Ectodermal cell (in vitro differentiated cells): Measurements from ENCODE around the gene TMPRSS2.
"Not testable (repeated sequence)": the region's sequence is repeated elsewhere in the genome, so short reads cannot be mapped to it uniquely, and the experiment has no call there.

Source experiments
- H3K27ac ChIP-seq: 2 replicates; pipeline ENCODE4 v1.7.0; 2013; ENCODE audit warnings: mild to moderate bottlenecking, low read depth, low read length; ENCODE audit not compliant: insufficient read depth, poor library complexity, severe bottlenecking
- H3K27me3 ChIP-seq: 2 replicates; pipeline ENCODE4 v1.7.0; 2013; ENCODE audit warnings: mild to moderate bottlenecking, low read length; ENCODE audit not compliant: insufficient read depth, control insufficient read depth, poor library complexity, severe bottlenecking
- H3K36me3 ChIP-seq: one replicate; pipeline ENCODE4 v1.7.0; 2013; ENCODE audit warnings: low read length; ENCODE audit not compliant: control insufficient read depth, insufficient read depth
- H3K4me1 ChIP-seq: one replicate; pipeline ENCODE4 v1.7.0; 2013; ENCODE audit warnings: low read length; ENCODE audit not compliant: control insufficient read depth, insufficient read depth
- H3K4me3 ChIP-seq: 2 replicates; pipeline ENCODE4 v1.7.0; 2013; ENCODE audit warnings: low read depth, low read length, control low read depth; ENCODE audit not compliant: insufficient read depth
- H3K9me3 ChIP-seq: 2 replicates; pipeline ENCODE4 v1.7.0; 2013; ENCODE audit warnings: mild to moderate bottlenecking, low read length, moderate library complexity; ENCODE audit not compliant: control insufficient read depth
- WGBS, 2 experiments: methylation state at CpG; one replicate each; pipeline ENCODE4 v1.1.7; 2013; ENCODE audit warnings: missing lambda C conversion rate in 2 of 2; 5-methylcytosine and 5-hydroxymethylcytosine counted together

TMPRSS2 gene

GRCh38 chr21:41428311-41428710, 79.6 kb downstream of the TMPRSS2 start:
- WGBS, 2 experiments, result 92 to 93% methylated on average over 8 of the region's 8 CpGs
- no peak overlapping the region for H3K4me3 ChIP-seq
- peaks cover 47% of the 10 kb centered on the region for H3K27me3 ChIP-seq
- no peaks in the 10 kb centered on the region for H3K36me3 ChIP-seq
- H3K4me1 ChIP-seq, result no peaks in the 10 kb centered on the region
- no peaks in the 10 kb centered on the region for H3K9me3 ChIP-seq
- H3K27ac ChIP-seq, result no peak overlapping the region

- 89 to 90% methylated on average over 8 of the region's 8 CpGs for WGBS, 2 experiments
- Histone ChIP-seq H3K27me3 (peaks cover 47% of the 10 kb centered on the region), H3K4me1 (no peaks in the 10 kb centered on the region), H3K4me3 (no peak overlapping the region), H3K9me3 (no peaks in the 10 kb centered on the region), H3K27ac (no peak overlapping the region), H3K36me3 (no peaks in the 10 kb centered on the region)
These were observed 80.4 kb downstream of the TMPRSS2 start for GRCh38 chr21:41427556-41427955.

- 28 to 30% methylated on average over 41 of the region's 41 CpGs for WGBS, 2 experiments
- Histone ChIP-seq H3K36me3 (no peaks in the 10 kb centered on the region), H3K4me1 (no peaks in the 10 kb centered on the region)
These were observed 81.1 kb downstream of the TMPRSS2 start for GRCh38 chr21:41426676-41427404.

GRCh38 chr21:41425954-41426675, 81.8 kb downstream of the TMPRSS2 start, which contains the start of gene MX1:
Gene MX1, plus strand, starts transcription at chr21:41426239. Its CDS starts 5,832 bp downstream, at chr21:41432071.
- H3K4me1 ChIP-seq, result no peaks in the 10 kb centered on the region
- H3K27ac ChIP-seq, result no peak within 1 kb of the TSS
- 3 to 4% methylated on average over 65 of the region's 65 CpGs for WGBS, 2 experiments
- no peaks in the 10 kb centered on the region for H3K9me3 ChIP-seq
- H3K36me3 ChIP-seq, result no peaks in the 10 kb centered on the region
- peak within 1 kb of the TSS; percentile 45 for H3K4me3 ChIP-seq
- H3K27me3 ChIP-seq, result peaks cover 47% of the 10 kb centered on the region

More at GRCh38 chr21:41426676-41427404, 81.1 kb downstream of the TMPRSS2 start:
- H3K27me3 ChIP-seq, result peaks cover 47% of the 10 kb centered on the region
- H3K27ac ChIP-seq, result no peak overlapping the region
- H3K9me3 ChIP-seq, result no peaks in the 10 kb centered on the region
- H3K4me3 ChIP-seq, result peak overlapping the region; percentile 45

- Histone ChIP-seq H3K4me1 (peaks cover 2% of the 10 kb centered on the region), H3K36me3 (no peaks in the 10 kb centered on the region), H3K27ac (no peak overlapping the region), H3K27me3 (peaks cover 49% of the 10 kb centered on the region), H3K4me3 (peak overlapping the region; percentile 45), H3K9me3 (no peaks in the 10 kb centered on the region)
- WGBS, 2 experiments, result 71 to 73% methylated on average over 6 to 7 of the region's 7 CpGs
These were observed 82.4 kb downstream of the TMPRSS2 start for GRCh38 chr21:41425588-41425953.

GRCh38 chr21:41423305-41423636, 84.7 kb downstream of the TMPRSS2 start:
- H3K36me3 ChIP-seq, H3K4me3 ChIP-seq, H3K27ac ChIP-seq, H3K4me1 ChIP-seq, H3K9me3 ChIP-seq: not testable (repeated sequence)
- peaks cover 48% of the 10 kb centered on the region for H3K27me3 ChIP-seq
- WGBS, 2 experiments, result 81 to 90% methylated on average over 4 to 5 of the region's 5 CpGs

- 94 to 97% methylated on average over 19 of the region's 19 CpGs for WGBS, 2 experiments
- H3K4me3 ChIP-seq, result no peak overlapping the region
These were observed 85.2 kb downstream of the TMPRSS2 start for GRCh38 chr21:41422546-41423304.

GRCh38 chr21:41420998-41421397, 87.0 kb downstream of the TMPRSS2 start:
- 73 to 79% methylated on average over 4 to 5 of the region's 8 CpGs for WGBS, 2 experiments
- not testable (repeated sequence) for H3K36me3 ChIP-seq, H3K27ac ChIP-seq, H3K4me1 ChIP-seq, H3K9me3 ChIP-seq
- Histone ChIP-seq H3K27me3 (peaks cover 26% of the 10 kb centered on the region), H3K4me3 (peak overlapping the region; percentile 50)

More at GRCh38 chr21:41422546-41423304, 85.2 kb downstream of the TMPRSS2 start:
- Histone ChIP-seq H3K4me1 (peaks cover 4% of the 10 kb centered on the region), H3K27ac (no peak overlapping the region), H3K9me3 (no peaks in the 10 kb centered on the region), H3K36me3 (no peaks in the 10 kb centered on the region), H3K27me3 (peaks cover 43% of the 10 kb centered on the region)

- Histone ChIP-seq H3K4me3 (peak overlapping the region; percentile 50), H3K27me3 (peaks cover 18% of the 10 kb centered on the region), H3K4me1 (peaks cover 4% of the 10 kb centered on the region), H3K9me3 (no peaks in the 10 kb centered on the region), H3K27ac (no peak overlapping the region), H3K36me3 (no peaks in the 10 kb centered on the region)
- WGBS, 2 experiments, result 11 to 12% methylated on average over 53 to 54 of the region's 54 CpGs
These were observed 87.8 kb downstream of the TMPRSS2 start for GRCh38 chr21:41419921-41420862.
